Measurements from ENCODE around the gene TMEM171.

DNA sequence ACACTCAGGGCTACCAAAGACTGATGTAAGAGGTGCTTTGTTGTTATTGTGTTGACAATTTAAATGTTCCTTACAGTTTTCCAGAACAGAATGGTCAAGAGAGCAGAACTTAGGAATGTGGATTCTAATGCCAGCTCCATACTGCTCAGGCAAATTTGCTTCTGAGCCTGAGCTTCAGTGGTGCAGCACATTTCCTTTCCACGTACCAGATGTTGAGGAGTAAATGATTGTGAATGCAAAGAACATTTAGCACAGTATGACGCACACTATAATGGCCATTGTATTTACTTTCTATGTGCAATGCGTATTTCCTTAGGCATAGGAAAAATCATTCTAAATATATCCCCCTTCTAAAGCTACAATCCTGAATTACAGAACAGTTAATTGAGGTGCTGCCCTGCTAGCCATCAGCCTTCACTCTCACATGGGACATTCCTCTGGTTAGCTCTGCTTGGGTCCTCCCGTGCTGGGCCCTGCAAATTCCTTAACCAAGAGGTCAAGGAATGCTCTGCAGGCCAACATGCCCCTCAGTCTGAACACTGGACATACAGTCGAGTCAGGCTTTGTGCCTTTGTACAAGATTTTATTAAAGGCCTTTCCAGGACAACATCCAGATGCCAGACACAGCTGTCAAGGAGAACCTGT lies 31.5 kb downstream of the TMEM171 start:
- TF ChIP-seq BRCA1 (IDR thresholded peaks at IDR 0.05; ENCODE audit: low read depth, low read length) (no peak), POLR2A (IDR thresholded peaks at IDR 0.05; ENCODE audit: control extremely low read depth in 1 of 2, low read depth in 2 of 2, low read length in 2 of 2) (no peak), EZH2 (IDR thresholded peaks at IDR 0.05; ENCODE audit: low read depth, low read length, severe bottlenecking) (no peak), CHD2 (IDR thresholded peaks at IDR 0.05; ENCODE audit: low read length) (no peak), CEBPB (IDR thresholded peaks at IDR 0.05; ENCODE audit: low read depth, low read length) (no peak), TAF1 (IDR thresholded peaks at IDR 0.05; ENCODE audit: low read depth, low read length) (no peak), CHD1 (IDR thresholded peaks at IDR 0.05; ENCODE audit: low read depth, low read length) (no peak)
